Left renal pelvis (tissue), 4 donors: ENCODE measurements around the gene SMAP1. TPM values are rescaled to one million over a fixed set of nuclear protein-coding genes. Genes with fewer than 3 reads are reported as not detected.
A peak's percentile ranks its signal among the peaks of the same experiment; 100 is the strongest.
"Not testable (repeated sequence)": the region's sequence is repeated elsewhere in the genome, so short reads cannot be mapped to it uniquely, and the experiment has no call there.

Source experiments
- DNase-seq, 4 donors: peaks; one replicate each; pipeline ENCODE4 v3.0.0-alpha.2; 2013; ENCODE audit warnings: low read depth in 4 of 4, low spot score in 3 of 4
- polyA plus RNA-seq, 4 donors: library from polyadenylated mRNA; unstranded; fragments of 120-200 nt; gene quantifications; one replicate each; pipeline ENCODE4 v1.2.1, GENCODE V29; 2013; ENCODE audit not compliant: insufficient read length in 4 of 4

The SMAP1 gene
- polyA plus RNA-seq, 4 donors = 25.8 to 31.9 (median 29.7) TPM

DNA sequence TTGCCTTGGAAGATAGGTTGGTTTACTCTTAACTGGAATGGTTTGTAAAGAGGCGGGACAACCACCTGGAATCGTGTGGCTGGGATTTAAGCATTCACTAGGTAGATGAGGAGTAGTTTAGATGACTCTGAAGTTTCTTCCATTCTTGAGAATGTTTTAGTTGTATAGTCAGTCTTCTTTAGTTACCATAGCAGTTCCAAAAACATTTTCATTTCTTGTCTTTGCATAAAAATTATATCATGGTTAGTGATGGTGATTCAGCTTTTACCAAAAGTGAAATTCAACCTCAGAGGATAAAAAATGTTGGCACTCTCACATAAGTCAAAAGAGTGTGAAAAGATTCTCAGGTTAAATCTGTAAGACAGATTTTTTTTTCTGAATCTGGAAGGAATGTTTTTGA lies 70.3 kb downstream of the SMAP1 start:
- no peak for DNase-seq

DNA sequence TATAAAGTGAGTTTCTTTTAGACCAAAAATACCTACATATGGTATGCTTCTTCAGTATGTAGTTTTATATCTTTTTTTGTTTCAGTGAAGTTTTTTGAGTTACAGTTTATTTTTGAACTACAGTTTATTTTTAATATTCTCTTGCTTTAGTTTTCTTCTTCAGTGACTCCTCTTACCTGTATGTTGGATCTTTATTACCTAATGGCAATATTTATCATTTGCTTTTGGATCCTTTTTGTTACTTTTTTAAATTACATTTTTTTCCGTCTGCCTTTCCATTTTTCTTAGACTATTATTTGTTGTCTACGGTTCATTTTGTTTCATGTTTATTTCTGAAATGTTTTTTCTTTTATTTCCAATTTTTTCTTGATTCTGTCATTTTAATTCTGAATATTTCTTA lies 71.9 kb downstream of the SMAP1 start:
- no peak for DNase-seq

DNA sequence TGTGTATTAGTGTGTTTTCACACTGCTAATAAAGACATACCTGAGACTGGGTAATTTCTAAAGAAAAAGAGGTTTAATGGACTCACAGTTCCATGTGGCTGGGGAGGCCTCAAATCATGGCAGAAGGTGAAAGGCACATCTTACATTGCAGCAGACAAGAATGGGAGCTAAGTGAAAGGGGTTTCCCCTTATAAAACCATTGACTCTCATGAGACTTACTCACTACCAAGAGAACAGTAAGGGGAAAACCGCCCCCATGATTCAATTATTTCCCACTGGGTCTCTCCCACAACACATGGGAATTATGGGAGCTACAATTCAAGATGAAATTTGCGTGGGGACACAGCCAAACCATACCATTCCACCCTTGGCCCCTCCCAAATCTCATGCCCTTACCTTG lies 73.1 kb downstream of the SMAP1 start:
- not testable (repeated sequence) for DNase-seq

DNA sequence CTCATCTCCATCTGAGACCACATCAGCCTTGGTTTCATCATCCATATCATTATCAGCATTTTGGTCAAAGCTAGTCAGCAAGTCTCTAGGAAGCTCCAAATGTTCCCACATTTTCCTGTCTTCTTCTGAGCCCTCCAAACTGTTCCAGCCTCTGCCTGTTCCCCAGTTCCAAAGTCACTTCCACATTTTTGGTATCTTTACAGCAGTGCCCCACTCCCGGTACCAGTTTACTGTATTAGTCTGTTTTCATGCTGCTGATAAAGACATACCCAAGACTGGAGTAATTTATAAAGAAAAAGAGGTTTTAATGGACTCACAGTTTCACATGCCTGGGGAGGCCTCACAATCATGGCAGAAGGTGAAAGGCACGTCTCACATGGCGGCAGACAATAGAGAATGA lies 74.8 kb downstream of the SMAP1 start:
- DNase-seq = not testable (repeated sequence)

DNA sequence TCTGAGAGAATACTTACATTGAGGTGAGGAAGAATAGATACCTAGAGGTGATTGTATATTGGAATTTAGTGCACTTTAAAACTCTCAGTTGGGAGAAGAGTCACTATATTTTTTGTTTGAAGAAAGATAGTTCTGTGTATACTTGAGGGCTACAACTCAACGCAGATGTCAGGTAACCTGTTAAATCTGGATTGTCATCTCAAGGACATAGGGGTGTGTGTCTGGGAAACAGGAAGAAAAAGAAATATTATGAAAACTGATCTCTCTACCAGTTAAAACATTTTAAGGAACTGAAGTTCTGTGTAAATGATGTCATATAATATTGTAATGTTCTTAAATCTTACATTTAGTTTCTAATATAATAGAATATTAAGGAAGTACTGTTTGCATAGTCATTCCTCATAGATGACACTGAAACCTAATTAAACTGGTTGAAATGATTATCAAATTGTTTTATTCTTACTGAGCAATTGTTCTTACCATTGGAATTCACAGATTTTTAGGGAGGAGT lies 86.2 kb downstream of the SMAP1 start:
- DNase-seq = no peak

DNA sequence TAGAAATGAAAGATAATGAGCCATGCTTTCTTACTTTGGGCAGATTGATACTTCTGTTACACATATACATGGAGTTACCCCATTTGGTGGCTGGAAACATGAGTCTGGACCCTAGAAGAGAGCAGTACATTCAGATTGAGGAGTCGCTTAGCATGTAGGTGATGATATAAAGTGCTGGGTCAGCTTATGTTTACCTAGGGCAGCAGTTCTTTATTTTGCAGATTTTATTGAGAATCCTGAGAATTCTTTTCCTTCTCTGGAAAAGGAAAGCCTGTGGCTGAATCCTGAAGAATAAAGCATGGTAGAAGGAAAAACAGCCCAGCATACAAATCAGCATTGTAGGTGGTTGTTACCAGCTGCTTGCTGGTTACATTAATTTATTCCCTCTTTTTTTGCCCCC lies 91.2 kb downstream of the SMAP1 start:
- no peak for DNase-seq

DNA sequence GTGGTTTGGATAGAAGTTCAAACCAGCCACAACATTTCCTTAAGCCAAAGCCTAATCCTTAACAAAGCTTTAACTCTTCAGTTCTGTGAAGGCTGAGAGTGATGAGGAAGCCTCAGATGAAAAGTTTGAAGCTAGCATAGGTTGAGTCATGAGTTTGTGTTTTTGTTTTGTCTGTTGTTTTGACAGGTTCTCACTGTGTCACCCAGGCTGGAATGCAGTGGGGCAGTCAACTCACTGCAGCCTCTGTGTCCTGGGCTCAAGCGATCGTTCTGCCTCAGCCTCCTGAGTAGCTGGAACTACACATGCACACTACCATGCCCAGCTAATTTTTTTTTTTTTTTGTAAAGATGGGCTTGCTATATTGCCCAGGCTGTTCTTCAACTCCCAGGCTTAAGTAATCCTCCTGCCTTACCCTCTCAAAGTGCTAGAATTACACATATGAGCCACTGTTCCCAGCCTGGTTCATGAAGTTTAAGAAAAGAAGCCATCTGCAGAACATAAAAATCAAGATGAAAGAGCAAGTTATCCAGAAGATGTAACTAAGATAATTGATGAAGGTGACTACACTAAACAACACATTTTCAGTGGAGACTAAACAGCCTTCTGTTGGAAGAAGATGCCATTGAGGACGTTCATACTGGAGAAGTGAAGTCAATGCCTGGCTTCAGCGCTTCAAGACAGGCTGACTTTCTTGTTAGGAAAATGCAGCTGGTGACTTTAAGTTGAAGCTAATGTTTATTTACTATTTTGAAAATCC lies 96.2 kb downstream of the SMAP1 start:
- DNase-seq = no peak

DNA sequence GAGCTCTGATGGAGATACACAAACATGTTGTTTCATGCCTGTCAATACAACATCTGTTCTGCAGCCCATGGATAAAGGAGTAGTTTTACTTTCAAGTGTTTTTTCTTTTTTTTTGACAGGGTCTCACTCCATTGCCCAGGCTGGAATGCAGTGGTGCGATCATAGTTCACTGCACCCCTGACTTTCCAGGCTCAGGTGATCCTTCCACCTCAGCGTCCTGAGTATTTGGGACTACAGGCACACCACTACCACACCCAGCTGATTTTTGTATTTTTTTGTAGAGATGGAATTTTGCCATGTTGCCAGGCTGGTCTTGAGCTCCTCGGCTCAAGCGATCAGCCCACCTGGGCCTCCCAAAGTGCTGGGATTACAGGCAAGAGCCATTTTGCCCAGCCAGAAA lies 97.0 kb downstream of the SMAP1 start:
- DNase-seq = peak in 1 of 4 donors; percentile 7

DNA sequence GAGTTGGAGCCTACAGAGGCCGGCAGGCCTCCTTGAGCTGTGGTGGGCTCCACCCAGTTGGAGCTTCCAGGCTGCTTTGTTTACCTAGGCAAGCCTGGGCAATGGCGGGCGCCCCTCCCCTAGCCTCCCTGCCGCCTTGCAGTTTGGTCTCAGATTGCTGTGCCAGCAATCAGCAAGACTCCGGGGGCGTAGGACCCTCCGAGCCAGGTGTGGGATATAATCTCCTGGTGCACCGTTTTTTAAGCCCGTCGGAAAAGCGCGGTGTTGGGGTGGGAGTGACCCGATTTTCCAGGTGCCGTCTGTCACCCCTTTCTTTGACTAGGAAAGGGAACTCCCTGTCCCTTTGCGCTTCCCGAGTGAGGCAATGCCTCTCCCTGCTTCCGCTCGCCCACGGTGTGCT lies 103.7 kb downstream of the SMAP1 start:
- DNase-seq = not testable (repeated sequence)

DNA sequence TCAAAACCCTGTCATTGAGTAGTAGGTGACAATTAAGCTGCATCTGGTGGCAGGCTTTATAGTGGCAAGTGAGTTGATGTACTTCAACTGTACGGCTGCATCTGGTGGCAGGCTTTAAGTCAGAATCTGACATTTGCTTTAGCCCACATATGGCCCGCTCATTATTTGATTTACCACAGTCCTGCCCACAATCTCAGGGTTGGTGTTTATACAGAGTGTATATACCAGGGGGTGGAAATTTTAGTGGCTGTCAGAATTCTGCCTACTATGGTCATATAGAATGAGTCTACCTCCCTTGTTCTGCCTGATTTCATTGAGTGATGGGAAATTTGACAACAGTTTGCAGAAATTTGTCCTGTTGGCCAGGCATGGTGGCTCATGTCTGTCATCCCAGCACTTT lies 112.3 kb downstream of the SMAP1 start:
- DNase-seq = no peak

DNA sequence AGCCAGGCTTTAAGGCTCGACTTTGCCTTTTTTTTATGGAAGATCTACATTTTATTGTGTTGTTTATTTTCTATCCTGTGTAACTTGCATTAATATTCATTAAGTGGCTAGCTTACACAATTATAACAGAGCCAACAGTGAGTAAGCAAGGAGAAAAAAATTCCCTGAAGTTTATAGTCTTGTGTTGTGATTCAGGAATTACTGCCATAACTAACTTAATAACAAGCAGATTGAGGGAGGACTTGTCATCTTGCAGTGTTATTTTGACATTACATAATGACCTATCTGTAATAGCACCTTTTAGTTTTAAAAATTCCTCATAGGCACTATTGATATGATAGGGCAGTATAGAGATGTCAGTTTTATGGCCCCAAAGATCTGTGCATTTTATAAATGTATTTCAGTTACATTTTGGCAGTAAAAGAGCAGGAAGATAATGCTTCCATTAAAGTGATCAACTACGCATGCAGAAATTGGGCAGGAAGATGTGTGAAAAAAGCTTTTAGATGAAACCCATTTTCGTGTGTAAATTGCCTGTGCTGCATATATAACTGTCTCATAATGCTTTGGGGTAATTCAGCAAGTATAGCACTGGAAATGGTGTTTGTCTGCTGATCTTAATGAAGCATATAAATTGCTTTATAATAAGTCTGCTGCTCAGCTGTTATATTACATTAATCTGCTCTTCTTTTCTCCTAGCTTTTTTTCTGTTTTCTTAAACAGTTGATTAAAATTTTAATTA lies 123.0 kb downstream of the SMAP1 start:
- DNase-seq = no peak

DNA sequence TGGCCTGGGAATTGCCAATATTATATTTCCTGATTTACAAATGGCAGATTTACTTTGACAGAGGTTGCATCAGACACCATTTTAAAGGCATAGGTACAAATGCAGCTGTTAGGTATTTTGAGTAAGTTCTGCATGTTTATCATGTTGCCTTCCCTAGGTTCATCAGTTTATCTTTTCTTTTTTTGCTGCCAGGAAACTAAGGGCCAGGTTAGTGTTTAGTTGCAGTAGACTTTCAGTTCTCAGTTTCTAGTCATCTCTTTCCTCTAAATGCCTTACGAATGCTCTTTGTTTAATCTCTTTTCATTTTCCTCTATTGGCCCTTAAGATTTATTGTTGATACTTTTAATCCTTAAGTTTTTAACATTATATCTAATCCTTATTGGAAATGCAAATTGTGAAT lies 129.9 kb downstream of the SMAP1 start:
- DNase-seq = no peak

DNA sequence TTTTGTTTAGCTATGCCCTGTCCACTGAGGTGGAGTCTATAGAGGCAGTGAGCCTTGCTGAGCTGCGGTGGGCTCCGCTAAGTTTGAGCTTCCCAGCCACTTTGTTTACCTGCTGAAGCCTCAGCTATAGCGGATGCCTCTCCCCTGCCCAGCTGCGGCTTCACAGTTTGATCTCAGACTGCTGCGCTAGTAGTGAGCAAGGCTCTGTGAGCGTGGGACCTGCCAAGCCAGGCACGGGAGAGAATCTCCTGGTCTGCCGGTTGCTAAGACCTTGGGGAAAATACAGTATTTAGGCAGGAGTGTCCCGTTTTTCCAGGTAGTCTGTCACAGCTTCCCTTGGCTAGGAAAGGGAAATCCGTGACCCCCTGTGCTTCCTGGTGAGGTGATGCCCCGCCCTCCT lies 138.4 kb downstream of the SMAP1 start:
- DNase-seq = no peak

DNA sequence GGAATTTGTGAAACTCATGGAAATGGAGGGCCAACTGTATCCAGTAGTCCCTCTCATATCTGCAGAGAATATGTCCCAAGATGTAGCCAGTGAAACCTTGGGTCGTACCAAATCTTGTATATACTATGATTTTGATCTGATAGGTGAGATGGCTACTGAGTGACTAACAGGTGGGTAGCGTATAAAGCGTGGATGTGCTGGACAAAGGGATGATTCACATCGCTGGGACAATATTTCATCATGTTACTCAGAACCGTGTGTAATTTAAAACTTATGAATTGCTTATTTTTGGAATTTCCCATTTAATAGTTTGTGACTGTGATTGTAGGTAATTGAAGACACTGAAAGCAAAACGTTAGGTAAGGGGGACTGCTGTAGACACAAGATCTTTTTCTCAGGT lies 144.1 kb downstream of the SMAP1 start:
- no peak for DNase-seq

DNA sequence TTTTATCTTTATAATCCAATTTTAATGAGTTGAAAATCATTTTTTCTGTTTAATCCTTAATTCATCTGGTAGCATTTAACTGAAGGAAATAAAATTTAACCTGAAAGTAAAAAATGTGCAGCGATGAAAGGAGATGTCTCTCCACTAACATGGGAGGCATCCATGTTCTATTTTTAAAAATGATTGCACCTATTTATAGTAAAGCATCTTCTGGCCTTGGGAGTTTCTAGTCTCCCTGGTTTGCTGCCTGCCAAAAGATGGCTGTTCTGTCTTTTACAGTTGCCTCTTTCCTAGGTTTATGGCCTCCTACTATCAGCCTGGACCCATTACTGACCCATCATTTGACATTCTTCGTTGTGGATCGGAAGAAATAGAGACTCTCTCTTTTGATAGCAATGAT lies 146.2 kb downstream of the SMAP1 start:
- no peak for DNase-seq

DNA sequence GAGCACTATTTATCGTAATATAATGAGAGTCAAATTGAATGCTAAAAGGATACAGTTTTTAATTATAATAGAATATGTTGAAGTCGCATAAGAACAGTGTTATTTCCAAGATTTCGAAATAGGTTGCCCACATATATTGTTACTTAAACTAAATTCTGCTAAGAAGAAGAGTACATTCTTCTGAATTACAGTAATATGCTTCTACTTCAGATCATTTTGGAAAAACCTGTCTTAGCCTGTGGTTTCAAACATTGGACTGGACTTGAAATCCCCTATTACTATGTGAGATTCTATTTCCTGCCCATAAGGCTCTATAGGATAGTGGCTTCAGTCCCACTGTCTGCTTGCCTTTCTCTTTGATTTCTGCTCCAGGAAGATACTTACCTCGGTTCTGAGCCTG lies 152.0 kb downstream of the SMAP1 start:
- DNase-seq = no peak

DNA sequence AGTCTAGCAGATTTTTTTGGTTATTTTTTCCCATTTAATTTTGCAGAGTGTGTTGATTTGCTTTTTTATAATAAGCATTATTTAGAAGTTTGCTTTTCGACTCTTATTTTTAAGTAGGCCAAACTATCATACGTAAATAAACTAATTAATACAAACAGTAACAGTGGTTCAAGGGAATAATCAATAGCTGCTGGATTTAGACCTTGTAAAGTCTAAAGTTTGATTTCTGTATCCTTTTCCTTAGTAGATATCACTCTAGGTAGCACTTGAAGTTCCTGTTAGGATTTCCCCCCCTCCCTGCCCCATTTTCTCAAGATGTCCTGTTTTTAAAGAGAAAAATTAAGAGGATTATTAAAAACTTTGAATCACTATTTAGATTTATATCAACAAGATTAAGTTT lies 153.1 kb downstream of the SMAP1 start:
- no peak for DNase-seq

DNA sequence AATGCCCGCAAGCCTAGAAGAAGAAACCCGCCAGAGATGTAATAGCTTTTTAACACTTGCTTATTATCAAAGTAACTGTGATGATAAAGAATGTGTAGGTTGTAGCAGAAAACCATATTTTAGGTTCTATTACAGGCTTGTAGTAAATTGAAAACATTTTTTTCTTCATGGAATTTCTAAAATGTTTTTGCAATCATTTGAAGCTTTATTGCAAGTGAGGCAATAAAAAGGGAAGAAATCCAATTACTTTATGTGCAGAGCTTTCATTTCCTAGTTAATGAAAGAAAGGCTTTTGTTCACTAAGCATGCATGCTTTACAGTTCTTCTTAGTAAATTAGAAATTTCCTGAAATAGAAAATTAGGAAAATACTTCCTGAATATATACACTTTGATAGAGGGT lies 154.1 kb downstream of the SMAP1 start:
- DNase-seq = no peak

DNA sequence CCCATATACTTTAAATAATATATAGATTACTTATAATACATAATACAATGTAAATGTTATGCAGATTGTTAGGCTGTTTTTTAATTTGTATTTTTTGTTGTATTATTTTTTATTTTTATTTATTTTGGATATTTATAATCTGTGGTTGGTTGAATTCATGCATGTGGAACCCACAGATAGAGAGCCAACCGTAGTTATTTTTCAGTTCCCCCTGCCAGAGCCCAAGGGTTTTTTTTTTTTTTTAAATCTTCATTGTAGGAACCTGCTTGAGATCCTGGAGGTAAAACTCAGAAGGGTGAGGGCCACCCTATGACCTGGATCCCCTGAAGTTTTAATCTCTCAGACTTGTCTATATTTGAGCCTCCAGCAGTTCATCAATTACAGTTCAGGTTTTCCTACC lies 156.0 kb downstream of the SMAP1 start:
- no peak for DNase-seq

DNA sequence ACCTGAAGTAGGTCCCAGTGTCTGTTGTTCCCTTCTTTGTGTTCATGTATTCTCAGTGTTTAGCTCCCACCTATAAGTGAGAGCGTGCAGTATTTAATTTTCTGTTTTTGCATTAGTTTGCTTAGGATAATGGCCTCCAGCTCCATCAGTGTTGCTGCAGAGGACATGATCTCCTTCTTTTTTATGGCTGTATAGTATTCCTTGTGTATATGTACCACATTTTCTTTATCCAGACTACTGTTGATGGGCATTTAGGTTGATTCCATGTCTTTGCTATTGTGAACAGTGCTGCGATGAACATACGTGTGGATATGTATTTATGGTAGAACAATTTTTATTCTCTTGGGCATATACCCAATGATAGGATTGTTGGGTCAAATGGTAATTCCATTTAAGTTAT lies 163.7 kb downstream of the SMAP1 start:
- DNase-seq = no peak

DNA sequence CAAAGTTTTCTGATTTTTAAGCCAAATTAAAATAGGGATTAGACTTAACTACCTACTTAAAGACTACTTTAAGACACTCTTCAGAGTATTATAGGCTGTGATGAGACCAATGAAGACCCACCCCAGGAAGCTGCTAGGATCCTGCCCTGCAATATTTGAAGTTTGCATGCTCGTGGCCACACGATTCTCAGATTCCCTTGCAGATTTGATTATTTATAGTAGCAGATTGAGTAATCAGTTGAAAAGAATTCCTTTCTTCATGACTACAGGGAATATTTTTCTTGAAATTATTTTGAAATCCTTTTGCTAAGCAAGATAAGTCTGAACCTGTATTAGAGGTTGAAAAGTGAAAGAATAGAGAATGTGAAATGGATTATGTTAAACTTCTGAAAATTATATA lies 166.8 kb downstream of the SMAP1 start:
- DNase-seq = no peak

DNA sequence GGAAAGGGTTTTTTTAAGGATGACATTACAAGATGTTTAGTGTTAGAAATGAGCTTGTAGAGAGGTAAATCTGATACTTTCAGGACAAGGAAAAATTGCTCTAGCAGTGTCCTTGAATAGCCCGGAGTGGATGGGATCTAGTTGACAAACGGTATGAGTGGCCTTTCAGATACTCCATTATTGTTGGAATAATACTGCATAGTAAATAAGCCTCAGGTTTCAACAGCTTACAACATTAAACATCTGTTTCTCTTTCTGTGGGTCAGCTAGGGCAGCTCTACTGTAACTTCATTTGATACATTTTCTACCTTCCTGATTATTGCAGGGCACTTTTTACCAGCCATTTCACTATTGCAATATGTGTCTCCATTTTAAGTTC lies 171.2 kb downstream of the SMAP1 start:
- no peak for DNase-seq
